DOHH2 (cell line): ENCODE data around the gene TTC28.

Experiments used
- H3F3A ChIP-seq: fragments of 200-600 bp; sonication (generic), shearing (Covaris generic); 2 replicates; pipeline ENCODE4 v1.6.0; 2016; ENCODE audit warnings: antibody characterized with exemption, mild to moderate bottlenecking; ENCODE audit not compliant: control insufficient read depth, insufficient read depth
- H3K27ac ChIP-seq: fragments of 200-600 bp; sonication (generic); 2 replicates; pipeline ENCODE4 v1.5.1; 2014; ENCODE audit warnings: low read depth, mild to moderate bottlenecking, low read length, moderate library complexity
- H3K27me3 ChIP-seq: fragments of 200-600 bp; sonication (generic); 2 replicates; pipeline ENCODE4 v1.6.1; 2014; ENCODE audit warnings: mild to moderate bottlenecking, low read length, mixed read lengths; ENCODE audit not compliant: control insufficient read depth
- H3K36me3 ChIP-seq: fragments of 200-600 bp; sonication (generic); 2 replicates; pipeline ENCODE4 v1.6.1; 2014; ENCODE audit warnings: mild to moderate bottlenecking, low read length, moderate library complexity, mixed read lengths; ENCODE audit not compliant: control insufficient read depth
- H3K4me1 ChIP-seq: fragments of 200-600 bp; sonication (generic); 2 replicates; pipeline ENCODE4 v1.6.1; 2014; ENCODE audit warnings: mild to moderate bottlenecking, low read length, mixed read lengths; ENCODE audit not compliant: control insufficient read depth
- H3K4me2 ChIP-seq: fragments of 200-600 bp; sonication (generic); 2 replicates; pipeline ENCODE4 v1.6.0; 2014; ENCODE audit warnings: mild to moderate bottlenecking, low read length, moderate library complexity
- H3K4me3 ChIP-seq: fragments of 200-600 bp; sonication (generic); 2 replicates; pipeline ENCODE4 v1.5.1; 2014; ENCODE audit warnings: mild to moderate bottlenecking, low read length, mixed read lengths
- H3K79me2 ChIP-seq: fragments of 200-600 bp; sonication (generic); 2 replicates; pipeline ENCODE4 v1.6.1; 2014; ENCODE audit warnings: mild to moderate bottlenecking, low read length, mixed read lengths; ENCODE audit not compliant: control insufficient read depth
- H3K9me2 ChIP-seq: fragments of 200-600 bp; sonication (generic); replicated peaks from 2 replicates; pipeline ENCODE4 v1.6.1; 2014; ENCODE audit warnings: mild to moderate bottlenecking, low read length, mixed read lengths; ENCODE audit not compliant: control insufficient read depth
- H3K9me3 ChIP-seq: fragments of 200-600 bp; sonication (generic); 2 replicates; pipeline ENCODE4 v1.6.1; 2014; ENCODE audit warnings: antibody characterized with exemption, low read length, mixed read lengths; ENCODE audit not compliant: control insufficient read depth, insufficient read depth
- H4K20me1 ChIP-seq: fragments of 200-600 bp; sonication (generic); 2 replicates; pipeline ENCODE4 v1.6.0; 2014; ENCODE audit warnings: low read depth, mild to moderate bottlenecking, antibody characterized with exemption, low read length, moderate library complexity; ENCODE audit not compliant: control insufficient read depth, insufficient read depth
- EZH2phosphoT487 ChIP-seq: fragments of 200-600 bp; sonication (generic); IDR thresholded peaks from 2 replicates; pipeline ENCODE4 v1.6.1; 2017; ENCODE audit warnings: borderline replicate concordance, mild to moderate bottlenecking, antibody characterized with exemption, low read length, moderate library complexity, mixed read lengths
- TF ChIP-seq, protein P1 (sequence below): fragments of 200-600 bp; sonication (generic); IDR thresholded peaks from one replicate; pipeline ENCODE4 v1.5.1; 2014; ENCODE audit warnings: antibody characterized with exemption, mild to moderate bottlenecking, low read depth, low read length; ENCODE audit not compliant: poor library complexity, severe bottlenecking

Gene TTC28

DNA sequence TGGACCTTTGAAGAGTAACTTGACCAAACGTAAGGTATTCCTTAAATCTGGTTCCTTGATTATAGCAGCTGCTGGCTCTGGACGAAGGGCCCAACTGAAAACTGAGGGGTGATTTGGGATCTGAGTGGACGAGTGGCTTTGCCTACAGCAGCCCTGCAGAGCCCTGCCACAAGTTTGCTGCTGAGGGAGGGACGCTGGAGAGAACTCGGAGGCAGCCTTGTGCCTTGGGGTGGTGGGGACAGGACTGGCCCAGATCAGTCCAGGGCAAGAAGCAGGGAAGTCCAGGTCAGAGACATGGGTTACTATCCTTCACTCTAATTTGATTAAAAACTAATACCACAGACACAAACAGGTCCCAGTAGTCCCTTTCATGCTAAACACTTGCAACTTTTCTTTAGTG is 671.0 kb downstream of the TTC28 start:
- TF ChIP-seq, protein P1, sequence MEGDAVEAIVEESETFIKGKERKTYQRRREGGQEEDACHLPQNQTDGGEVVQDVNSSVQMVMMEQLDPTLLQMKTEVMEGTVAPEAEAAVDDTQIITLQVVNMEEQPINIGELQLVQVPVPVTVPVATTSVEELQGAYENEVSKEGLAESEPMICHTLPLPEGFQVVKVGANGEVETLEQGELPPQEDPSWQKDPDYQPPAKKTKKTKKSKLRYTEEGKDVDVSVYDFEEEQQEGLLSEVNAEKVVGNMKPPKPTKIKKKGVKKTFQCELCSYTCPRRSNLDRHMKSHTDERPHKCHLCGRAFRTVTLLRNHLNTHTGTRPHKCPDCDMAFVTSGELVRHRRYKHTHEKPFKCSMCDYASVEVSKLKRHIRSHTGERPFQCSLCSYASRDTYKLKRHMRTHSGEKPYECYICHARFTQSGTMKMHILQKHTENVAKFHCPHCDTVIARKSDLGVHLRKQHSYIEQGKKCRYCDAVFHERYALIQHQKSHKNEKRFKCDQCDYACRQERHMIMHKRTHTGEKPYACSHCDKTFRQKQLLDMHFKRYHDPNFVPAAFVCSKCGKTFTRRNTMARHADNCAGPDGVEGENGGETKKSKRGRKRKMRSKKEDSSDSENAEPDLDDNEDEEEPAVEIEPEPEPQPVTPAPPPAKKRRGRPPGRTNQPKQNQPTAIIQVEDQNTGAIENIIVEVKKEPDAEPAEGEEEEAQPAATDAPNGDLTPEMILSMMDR: no peak
- no peak for TF ChIP-seq EZH2phosphoT487
- H3K9me3 ChIP-seq: no peaks in the 10 kb centered on the region
- no peaks in the 10 kb centered on the region for H3K9me2 ChIP-seq
- H3K79me2 ChIP-seq: no peaks in the 10 kb centered on the region
- H3K36me3 ChIP-seq: no peaks in the 10 kb centered on the region
- H3K27me3 ChIP-seq: no peaks in the 10 kb centered on the region
- H3K27ac ChIP-seq: no peak overlapping the region
- H3K4me2 ChIP-seq: no peak overlapping the region
- no peaks in the 10 kb centered on the region for H4K20me1 ChIP-seq
- no peaks in the 10 kb centered on the region for H3K4me1 ChIP-seq
- no peaks in the 10 kb centered on the region for H3F3A ChIP-seq
- no peak overlapping the region for H3K4me3 ChIP-seq

DNA sequence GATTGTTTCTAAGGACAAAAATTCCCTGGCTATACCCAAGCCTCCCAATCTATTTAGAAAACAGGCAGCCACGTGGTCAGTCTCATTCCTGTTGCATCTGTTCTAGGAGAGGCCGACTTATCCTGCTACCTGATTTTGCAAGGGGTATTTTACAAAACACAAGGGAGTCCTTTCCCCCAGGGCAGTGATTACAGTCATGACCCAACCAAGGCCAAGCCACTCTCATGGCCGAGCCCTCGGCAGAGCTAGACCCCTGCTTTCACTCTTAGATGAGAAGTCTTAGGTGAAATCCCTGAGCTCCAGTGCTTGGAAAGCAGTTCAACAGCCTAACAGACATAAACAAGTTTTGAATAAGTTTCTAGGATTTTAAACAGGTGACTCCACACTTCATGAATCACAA is 671.6 kb downstream of the TTC28 start:
- Histone ChIP-seq H4K20me1 (no peaks in the 10 kb centered on the region), H3K79me2 (no peaks in the 10 kb centered on the region), H3K4me1 (no peaks in the 10 kb centered on the region), H3K36me3 (no peaks in the 10 kb centered on the region), H3K9me3 (no peaks in the 10 kb centered on the region), H3K4me2 (no peak overlapping the region), H3K27ac (no peak overlapping the region), H3K9me2 (no peaks in the 10 kb centered on the region), H3K27me3 (no peaks in the 10 kb centered on the region), H3K4me3 (no peak overlapping the region), H3F3A (no peaks in the 10 kb centered on the region)
- TF ChIP-seq, protein P1: no peak
- no peak for TF ChIP-seq EZH2phosphoT487

DNA sequence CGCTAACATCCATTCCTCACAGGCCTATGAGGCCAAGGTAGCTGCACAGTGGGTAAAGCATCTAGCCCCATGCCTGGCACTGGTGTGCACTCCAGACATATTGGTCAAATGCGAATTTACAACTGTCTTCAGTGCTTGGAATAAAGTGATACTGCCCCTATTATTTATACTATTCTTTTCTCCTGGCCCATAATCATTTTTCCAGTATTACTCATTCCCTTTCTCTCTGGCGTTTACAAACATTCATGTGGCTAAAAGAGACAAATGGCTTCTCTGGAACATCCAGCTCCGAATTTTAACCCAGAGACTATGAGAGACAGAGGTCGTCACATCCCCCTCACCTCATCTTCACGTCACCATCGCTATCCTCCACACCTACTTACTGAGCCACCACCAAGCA is 673.4 kb downstream of the TTC28 start:
- Histone ChIP-seq H3K27me3 (no peaks in the 10 kb centered on the region), H3K9me3 (no peaks in the 10 kb centered on the region), H3K4me3 (no peak overlapping the region), H3F3A (no peaks in the 10 kb centered on the region), H3K9me2 (no peaks in the 10 kb centered on the region), H3K27ac (no peak overlapping the region), H3K36me3 (no peaks in the 10 kb centered on the region), H3K4me2 (no peak overlapping the region), H3K4me1 (no peaks in the 10 kb centered on the region), H4K20me1 (no peaks in the 10 kb centered on the region), H3K79me2 (no peaks in the 10 kb centered on the region)
- TF ChIP-seq, protein P1: no peak
- TF ChIP-seq EZH2phosphoT487: no peak

DNA sequence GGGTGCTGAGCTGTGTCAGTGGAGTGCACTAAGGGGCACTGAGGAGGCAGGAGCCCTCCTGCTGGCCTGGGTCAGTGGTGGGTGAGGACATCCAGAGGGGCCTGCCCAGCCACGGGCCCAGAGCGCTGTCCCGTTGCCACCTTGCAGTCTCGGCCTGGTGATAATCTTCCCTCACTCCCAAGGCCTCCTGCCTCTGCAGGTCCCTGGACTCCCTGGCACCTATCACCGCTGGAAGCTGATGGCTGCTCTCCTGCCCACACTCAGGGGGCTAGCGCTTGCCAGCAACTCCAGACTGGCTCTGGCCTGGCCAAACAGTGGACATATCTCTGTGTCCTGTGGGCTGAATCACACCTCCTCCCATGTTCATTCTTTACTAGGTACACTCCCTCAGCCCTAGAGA is 674.1 kb downstream of the TTC28 start:
- no peak for TF ChIP-seq EZH2phosphoT487
- TF ChIP-seq, protein P1: no peak
- Histone ChIP-seq H3K27me3 (no peaks in the 10 kb centered on the region), H3K36me3 (no peaks in the 10 kb centered on the region), H3K4me1 (no peaks in the 10 kb centered on the region), H3K9me3 (no peaks in the 10 kb centered on the region), H3F3A (no peaks in the 10 kb centered on the region), H3K79me2 (no peaks in the 10 kb centered on the region), H3K27ac (no peak overlapping the region), H4K20me1 (no peaks in the 10 kb centered on the region), H3K4me2 (no peak overlapping the region), H3K4me3 (no peak overlapping the region), H3K9me2 (no peaks in the 10 kb centered on the region)
